Measurements from ENCODE around the gene GTPBP4.
"Not testable (repeated sequence)": the region's sequence is repeated elsewhere in the genome, so short reads cannot be mapped to it uniquely, and the experiment has no call there.

The GTPBP4 gene

DNA sequence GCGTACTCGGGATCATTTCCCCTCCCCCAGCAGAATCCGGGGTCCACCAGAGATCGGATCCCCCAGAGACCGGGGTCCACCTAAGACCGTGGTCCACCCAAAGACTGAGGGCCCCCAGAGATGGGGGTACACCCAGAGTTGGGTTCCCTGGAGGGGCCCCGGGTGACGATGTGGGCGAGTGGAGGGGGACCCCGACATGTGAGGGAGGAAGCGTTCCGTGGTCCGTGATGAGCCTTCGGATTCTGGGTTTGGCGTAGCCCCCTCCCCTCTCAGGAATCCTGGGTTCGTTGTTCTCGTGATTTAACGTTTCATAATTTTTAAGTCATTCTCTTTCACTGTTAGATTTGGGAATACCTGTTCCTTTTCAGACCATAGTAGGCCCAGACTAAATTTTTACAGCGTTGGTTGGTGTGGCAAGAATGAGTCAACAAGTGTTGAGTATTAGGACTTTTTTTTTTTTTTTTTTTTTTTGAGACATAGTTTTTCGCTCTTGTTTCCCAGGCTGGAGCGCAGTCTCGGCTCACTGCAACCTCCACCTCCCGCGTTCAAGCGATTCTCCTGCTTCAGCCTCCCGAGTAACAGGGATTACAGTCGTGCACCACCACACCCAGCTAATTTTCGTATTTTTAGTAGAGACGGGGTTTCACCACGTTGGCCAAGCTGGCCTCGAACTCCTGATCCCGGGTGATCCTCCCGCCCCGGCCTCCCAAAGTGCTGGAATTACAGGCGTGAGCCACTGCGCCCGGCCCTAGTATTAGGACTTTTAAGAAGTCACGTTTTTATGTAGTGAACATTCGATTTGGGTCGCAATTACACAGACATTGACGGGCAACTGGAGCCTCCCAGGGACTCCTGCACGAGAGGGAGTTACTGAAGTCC, 672 bp downstream of the GTPBP4 start:
- DNase-seq (ENCODE audit: low read depth in 3 of 3, low spot score in 1 of 3): no peak

DNA sequence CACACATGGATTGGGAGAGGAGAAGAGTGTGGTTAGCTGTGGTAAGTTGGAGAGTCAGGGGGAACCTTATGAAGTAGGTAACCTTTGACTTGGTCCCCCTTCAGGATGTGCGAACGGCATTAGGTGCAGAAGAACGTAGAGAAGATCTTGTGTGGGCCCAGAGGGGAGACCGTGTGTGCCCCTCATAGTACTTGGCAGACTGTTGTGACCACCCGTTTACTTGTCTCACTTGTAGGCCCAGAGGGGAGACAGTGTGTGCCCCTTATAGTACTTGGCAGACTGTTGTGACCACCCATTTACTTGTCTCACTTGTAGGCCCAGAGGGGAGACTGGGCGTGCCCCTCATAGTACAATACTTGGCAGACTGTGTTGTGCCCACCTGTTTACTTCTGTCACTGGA, 2.6 kb downstream of the GTPBP4 start:
- no peak for DNase-seq (ENCODE audit: low read depth in 3 of 3, low spot score in 1 of 3)

DNA sequence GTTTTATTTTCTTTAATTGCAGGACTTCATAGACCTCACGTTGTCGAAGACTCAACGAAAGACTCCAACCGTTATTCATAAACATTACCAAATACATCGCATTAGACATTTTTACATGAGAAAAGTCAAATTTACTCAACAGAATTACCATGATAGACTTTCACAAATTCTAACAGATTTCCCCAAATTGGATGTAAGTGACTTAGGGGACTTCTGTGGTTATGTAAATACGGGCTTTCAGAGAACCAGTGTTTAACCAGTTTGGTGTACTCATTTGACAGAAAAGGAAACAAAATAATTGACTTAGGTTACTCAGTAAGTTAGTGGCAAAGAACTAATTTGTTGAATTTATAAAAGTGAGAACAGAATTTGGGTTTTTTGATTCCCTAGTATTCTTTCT, 4.2 kb downstream of the GTPBP4 start:
- DNase-seq (ENCODE audit: low read depth in 3 of 3, low spot score in 1 of 3): no peak

DNA sequence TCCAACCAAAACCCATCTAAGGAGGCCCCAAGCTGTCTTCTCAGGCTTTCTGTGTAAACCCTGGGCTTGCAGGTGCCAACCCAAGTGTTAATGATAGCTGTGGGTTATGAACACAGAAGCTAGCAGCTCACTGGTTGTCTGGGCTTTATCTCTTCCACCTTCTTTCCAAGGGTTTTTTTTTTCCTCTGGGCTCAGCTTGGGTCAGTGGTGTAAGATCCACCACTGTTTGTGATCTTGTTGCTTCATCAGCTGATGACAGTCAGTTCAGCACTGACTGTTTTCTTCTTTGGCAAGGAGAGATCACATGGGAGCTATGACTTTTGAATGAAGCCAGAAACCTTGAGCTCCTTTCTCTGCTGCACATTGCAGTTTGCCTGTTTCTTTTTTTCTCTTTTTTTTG, 4.6 kb downstream of the GTPBP4 start:
- no peak for DNase-seq (ENCODE audit: low read depth in 3 of 3, low spot score in 1 of 3)

DNA sequence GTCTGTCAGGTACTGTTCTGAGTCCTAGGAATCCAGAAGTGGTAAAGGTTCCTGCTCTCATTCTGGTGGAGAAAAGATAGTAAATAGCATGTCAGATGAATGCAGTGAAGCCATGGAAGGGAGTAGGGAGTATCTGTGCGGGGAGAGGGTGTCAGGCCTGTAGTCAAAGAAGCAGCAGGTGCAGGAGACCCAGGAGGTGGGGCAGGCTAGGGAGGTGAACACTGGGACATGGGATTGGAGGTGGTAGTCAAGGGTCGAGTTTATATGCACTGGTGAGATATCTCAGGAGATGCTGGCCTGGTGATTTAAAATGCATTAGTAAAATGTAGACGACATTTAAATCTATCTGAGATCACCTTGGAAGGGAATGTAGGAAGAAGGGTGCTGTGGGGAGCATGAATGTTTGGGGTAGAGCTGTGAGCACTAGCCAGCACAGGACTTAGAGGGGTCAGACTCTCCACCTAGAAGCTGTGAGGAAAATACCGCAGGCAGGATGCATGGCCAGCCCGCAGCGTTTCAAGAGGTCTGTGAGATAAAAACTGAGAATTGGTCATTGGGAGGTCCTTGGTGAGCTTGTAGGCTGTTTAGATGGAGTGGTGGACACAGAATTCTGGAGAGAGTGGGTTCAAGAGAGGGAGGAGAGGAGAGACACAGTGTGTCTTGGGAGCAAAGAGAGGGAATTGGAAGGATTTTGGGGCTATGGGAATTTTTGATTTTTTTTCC, 6.8 kb downstream of the GTPBP4 start:
- DNase-seq (ENCODE audit: low read depth in 3 of 3, low spot score in 1 of 3): no peak

DNA sequence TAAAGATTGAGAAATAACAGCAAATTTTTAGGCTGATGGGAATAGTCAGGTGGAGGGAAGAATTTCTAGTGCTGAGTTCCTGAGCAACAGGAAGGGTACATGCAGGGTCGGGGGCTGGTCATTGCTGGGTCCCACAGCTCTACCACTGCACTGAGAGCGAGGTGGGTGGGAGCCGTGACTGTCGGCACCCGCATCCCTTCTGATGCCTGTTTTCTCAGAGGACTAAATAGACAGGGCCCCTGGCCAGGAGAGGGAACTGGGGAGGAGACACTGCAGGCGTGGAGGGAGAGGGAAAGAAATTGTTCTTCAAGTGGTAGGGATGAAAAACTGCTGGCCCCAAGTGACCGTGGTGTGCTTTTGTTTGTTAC, 7.3 kb downstream of the GTPBP4 start:
- DNase-seq (ENCODE audit: low read depth in 3 of 3, low spot score in 1 of 3): no peak

DNA sequence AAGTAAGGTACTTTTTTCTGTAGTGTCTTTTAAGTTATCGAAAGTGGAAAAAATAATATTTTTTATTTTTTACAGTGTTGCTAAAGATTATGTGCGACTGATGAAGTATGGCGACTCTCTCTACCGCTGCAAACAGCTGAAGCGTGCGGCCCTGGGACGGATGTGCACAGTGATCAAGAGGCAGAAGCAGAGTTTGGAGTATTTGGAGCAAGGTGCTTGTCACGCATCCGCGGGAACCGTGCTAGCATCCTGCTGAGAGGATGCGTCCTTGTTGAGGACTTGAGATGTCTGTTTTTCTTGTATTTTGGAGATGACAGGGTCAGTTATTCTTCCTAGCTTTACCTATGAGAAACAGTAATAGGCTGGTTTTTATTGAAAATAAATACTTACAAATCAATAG, 7.8 kb downstream of the GTPBP4 start:
- no peak for DNase-seq (ENCODE audit: low read depth in 3 of 3, low spot score in 1 of 3)

DNA sequence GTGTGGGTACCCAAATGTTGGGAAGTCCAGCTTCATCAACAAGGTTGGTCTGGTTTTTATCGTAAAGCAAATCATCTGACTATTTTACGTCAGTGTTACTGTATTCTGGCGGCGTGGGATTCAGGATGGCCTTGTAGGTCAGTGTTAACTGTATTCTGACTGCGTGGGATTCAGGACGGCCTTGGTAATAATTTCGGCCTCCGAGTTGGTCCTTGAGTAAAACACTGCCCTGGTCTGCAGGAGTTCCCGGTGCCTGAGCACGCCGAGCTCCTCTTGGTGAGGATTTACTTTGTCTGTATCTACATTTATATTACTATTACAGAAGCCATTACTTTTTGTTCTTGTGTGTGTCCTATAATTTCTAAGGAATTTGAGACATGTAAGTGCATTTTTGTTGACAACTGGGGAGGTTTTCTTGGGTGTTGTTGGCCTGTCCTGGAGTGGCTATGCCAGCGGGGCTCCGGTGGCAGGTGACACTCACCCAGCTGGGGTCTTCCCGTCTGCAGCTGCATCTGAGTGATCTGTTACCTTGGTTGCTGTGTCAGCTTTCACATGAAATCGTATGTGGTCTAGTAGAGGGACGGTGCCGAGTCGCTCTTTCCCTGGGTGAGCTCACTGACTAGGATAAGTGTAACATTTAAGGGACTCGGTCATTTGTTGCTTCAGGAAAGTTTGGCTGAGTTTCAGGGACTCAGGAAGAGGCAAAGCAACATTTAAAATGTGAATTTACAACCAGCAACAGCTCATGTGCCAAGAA, 9.2 kb downstream of the GTPBP4 start:
- no peak for DNase-seq (ENCODE audit: low read depth in 3 of 3, low spot score in 1 of 3)

DNA sequence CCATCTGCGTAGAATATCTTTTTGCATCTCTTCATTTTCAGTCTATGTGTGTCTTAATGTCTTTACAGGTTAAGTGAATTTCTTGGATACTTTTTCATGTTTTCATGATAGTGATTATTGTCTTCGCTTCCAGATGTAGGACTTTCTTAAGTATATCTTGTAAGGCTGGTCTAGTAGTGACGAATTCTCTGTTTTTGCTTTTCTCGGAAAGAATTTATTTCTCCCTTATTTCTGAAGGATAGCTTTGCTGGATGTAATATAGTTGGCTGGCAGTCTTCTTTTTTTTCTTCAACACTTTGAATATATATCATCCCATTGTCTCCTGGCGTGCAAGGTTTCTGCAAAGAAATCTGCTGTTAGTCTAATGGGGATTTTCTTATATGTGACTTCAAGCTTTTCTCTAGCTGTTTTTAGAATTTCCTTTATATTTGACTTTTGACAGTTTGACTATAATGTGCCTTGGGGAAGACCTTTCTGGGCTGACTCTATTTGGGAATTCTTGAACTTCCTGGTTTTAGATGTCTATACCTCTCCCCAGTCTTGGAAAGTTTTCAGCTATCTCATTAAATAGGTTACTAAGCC, 14.3 kb downstream of the GTPBP4 start:
- DNase-seq (ENCODE audit: low read depth in 3 of 3, low spot score in 1 of 3): no peak

DNA sequence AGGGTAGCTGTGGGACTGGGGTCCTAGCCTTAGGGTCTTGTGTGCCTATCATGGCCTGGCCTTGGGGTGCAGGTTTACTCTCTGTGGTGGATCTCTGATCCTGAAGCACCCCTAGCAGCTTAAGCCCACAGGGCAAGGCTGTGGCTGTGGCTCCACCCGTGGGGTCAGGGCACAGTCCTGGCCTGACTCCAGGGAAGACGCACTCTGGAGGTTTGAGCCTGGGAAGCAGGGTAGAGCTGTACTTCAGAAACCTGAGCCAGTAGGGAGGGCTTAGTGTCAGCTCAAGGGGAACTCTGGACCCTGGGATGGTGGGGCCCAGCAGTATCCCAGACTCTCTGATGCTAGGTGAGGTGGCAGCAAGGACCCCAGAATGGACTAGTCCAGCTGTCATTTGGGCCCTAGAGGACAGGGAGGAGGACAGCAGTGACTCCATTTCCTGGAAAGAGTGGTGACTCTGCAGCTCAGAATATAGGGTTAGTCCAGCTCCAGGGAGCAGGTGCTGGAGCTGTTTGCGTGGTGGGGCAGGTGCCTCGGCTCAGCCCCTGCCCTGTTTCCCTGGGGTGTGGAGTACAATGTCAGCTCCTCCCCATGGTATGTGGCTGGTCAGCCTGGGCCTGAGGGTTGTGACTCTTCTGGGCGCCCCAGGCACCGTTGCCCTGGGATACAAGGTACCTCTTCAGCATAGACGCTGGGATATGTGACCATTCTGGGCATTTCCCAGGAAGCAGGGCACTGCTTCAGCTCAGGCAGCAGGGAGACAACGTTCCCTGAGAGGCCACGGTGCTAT, 15.8 kb downstream of the GTPBP4 start:
- no peak for DNase-seq (ENCODE audit: low read depth in 3 of 3, low spot score in 1 of 3)

DNA sequence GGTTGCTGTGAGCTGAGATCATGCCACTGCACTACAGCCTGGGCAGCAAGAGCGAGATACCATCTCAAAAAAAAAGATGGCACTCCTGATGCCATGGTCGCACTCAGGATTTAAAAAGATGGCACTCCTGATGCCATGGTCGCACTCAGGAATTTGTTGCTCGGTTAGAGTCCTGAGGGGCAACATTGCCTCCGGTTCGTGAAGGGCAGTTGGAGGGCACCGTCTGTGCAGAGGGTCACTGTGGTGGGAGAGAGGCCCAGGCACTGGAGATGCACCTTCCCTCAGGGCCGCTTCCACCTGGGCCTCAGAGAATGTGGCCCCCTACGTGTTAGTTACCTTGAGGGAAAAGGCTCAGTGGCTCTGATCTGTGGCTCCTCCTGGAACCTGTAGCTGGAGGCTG, 18.3 kb downstream of the GTPBP4 start:
- DNase-seq (ENCODE audit: low read depth in 3 of 3, low spot score in 1 of 3): no peak

DNA sequence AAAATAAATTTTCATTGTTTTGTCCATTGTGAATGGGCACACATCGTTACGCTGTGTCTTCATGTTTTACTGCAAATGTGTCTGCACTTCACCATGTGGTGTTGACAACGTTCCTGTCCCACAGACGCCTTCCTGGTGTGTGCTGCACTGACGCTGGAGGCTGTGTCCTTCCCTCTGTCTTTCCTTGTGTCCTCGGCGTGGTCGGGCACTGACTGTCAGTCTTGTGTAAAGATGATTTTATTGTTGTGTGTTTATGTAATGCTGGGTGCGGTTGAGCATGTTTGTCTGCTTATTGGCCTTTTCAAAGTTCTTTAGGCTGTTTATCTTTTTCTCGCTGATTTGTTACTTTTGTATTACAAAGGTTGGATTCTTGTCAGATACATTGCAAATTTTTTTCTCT, 19.3 kb downstream of the GTPBP4 start:
- no peak for DNase-seq (ENCODE audit: low read depth in 3 of 3, low spot score in 1 of 3)

DNA sequence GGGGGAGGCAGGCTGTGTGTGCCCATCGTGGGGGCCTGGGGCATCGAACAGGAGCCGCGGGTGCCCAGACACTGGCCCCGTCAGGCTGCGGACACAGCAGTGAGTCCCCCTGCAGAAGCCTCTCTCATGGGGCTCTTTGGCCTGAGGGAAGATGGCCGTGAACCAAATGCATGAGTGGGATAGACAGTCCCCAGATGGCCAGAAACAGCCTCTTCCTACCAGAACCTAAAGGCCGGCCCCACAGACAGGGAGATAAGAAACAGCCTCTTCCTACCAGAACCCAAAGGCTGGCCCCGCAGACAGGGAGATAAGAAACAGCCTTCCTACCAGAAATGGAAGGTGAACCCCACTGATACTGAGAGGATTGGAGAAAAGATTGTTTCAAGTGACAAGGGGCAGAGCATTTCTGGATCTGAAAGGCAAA, 20.8 kb downstream of the GTPBP4 start:
- DNase-seq (ENCODE audit: low read depth in 3 of 3, low spot score in 1 of 3): no peak

DNA sequence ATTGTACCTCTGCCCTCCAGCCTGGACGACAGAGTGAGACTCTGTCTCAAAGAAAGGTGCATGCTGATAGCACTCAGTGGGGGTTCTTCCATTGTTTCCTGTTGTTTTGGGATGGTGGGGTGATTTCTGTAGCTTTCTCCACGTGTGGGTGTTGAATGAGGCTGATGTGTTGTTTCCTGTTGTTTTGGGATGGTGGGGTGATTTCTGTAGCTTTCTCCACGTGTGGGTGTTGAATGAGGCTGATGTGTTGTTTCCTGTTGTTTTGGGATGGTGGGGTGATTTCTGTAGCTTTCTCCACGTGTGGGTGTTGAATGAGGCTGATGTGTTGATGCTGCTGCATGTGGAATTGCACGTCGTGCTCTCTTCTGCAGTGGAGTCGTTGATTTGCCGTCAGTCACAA, 21.7 kb downstream of the GTPBP4 start:
- DNase-seq (ENCODE audit: low read depth in 3 of 3, low spot score in 1 of 3): not testable (repeated sequence)

DNA sequence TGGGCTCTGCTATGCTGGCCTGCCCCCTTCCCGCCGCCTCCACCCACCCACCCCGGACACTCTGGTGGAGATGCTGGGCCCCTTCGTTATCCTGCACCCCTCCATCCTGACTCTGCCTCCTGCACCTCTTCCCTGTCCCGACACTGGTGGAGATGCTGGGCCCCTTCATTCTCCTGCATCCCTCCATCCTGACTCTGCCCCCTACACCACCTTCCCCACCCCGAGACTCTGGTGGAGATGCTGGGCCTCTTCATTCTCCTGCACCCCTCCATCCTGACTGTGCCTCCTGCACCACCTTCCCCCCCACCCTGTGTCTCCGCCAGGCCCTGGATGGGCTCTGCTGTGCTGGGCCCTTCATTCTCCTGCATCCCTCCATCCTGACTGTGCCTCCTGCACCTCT, 22.5 kb downstream of the GTPBP4 start:
- DNase-seq (ENCODE audit: low read depth in 3 of 3, low spot score in 1 of 3): no peak

DNA sequence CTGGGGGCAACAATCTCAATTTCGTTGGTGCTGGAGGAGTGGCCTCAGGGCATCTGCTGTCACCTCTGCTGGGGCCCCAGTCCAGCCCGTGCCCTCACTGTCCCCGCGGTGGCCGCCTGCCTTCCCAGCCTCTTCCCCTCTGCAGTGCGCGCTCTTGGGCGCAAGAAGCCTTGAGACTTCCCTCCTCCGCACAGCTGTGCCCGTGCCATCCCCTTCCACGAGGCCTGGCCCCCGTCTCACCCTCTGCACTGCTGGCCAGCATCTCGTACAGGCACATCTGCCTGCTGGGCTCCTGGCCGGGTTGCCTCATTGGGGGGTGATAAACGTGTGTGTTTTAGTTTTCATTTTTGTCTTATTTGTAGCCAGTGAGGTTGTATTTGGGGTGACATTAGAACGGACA, 23.5 kb downstream of the GTPBP4 start:
- no peak for DNase-seq (ENCODE audit: low read depth in 3 of 3, low spot score in 1 of 3)

DNA sequence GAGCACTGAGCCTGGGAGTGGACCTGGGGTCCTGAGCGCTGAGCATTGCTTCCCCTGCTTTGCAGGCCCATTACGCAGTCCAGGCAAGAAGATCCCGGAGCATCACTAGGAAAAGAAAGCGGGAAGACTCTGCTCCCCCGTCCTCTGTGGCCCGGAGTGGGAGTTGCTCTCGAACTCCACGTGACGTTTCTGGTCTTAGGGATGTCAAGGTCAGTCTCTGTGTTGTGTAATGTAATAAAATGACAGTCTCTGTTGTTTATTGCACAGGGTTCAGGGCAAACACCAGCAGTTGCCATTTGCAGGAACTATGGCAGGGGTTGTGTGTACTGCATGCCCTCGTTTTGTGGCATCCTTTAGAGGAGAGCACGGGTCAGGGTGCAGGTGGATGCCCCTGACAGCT, 27.5 kb downstream of the GTPBP4 start:
- DNase-seq (ENCODE audit: low read depth in 3 of 3, low spot score in 1 of 3): no peak

DNA sequence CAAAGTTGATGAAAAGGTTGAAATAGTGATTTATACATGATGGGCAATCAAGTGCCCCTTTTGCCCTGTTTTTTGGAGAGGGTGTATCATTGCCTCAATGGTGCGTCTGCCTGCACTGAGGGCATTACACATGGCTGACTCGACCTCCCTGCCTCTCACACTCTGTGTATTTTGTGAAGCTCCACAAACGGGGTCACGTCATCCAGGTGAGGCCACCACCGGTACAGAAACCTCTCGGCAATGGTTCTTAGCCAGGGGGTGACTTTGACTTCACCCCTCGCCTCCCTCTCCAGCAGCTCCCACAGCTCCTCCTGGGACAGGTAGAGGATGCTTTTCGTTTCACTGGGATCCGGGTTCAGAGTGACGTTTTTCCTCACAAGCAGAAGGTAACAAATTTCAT, 31.1 kb downstream of the GTPBP4 start:
- no peak for DNase-seq (ENCODE audit: low read depth in 3 of 3, low spot score in 1 of 3)

DNA sequence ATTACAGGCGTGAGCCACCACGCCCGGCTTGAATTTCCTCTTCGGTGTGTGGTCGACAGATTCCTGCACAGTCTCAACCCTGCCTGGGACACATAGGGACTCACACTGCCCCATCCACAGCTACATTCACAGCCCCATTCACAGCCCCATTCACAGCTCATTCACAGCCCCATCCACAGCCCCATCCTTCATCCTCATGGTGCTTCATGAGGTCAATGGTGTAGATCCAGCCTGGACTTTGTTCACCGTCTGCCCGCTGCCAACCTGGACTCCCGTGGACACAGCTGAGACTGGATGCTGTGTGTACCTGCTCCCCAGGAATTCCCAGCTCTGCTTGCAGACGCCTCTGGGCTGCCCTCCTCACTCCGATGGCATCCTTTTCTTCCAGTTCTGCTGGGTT, 32.2 kb downstream of the GTPBP4 start:
- no peak for DNase-seq (ENCODE audit: low read depth in 3 of 3, low spot score in 1 of 3)

DNA sequence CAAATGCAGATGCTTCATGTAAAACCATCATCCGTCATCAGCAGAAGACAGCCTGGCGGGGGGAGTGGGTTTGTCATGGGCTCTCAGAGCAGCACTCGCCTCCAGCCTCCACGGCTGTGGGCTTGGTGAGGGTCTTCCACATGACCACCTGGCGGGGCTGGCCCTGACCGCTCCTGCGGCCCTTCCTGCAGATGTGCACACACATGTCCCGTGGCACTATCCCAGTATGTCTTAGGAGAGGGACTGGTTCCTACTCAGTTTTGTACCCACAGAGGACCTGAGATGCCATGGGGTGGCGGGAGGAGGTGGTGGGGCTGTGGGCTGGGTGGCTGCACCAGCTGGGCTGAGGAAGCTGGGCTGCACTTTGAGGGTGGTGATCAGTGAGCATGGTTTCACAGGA, 32.7 kb downstream of the GTPBP4 start:
- DNase-seq (ENCODE audit: low read depth in 3 of 3, low spot score in 1 of 3): no peak

DNA sequence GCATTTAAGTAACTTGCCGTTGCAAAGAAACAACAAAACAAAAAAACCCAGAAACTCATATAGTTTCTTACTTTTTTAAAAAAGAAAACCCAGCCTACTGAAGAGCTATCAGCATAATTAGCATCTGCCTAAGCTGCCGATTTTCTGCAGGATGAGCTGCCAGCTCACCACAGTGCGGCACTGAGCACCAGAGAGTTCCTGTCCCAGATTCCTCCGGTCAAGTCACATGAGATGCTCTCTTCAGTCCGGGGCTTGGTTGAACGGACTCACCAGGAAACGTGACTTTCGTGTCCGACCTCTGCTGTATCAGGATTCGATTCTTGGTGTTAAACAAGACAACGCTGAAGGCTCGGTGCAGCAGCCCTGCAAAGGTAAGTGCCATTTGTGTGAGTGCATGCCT, 34.2 kb downstream of the GTPBP4 start:
- DNase-seq (ENCODE audit: low read depth in 3 of 3, low spot score in 1 of 3): no peak
